Gastrocnemius medialis (tissue), 4 donors: ENCODE data around the gene MTG2.

Experiments
- CTCF ChIP-seq, 5 experiments: fragments of 450-650 bp in 3 of 5; fragments of 200-600 bp in 2 of 5; sonication (generic) in 2 of 5; IDR thresholded peaks in 4 of 5; conservative IDR thresholded peaks in 1 of 5; 1 replicate in 4 of 5; 2 replicates in 1 of 5; pipeline ENCODE4 v1.5.1; 2016 to 2019; ENCODE audit warnings: antibody characterized with exemption in 5 of 5, mild to moderate bottlenecking in 3 of 5, moderate library complexity in 3 of 5
- POLR2A ChIP-seq, 2 donors: fragments of 450-650 bp; IDR thresholded peaks; one replicate each; pipeline ENCODE4 v1.6.1; 2017; ENCODE audit warnings: antibody characterized with exemption in 2 of 2, mild to moderate bottlenecking in 2 of 2, moderate library complexity in 2 of 2

- TF ChIP-seq CTCF (IDR thresholded peaks at IDR 0.05 in 4 of 5, conservative IDR thresholded peaks at IDR 0.05 in 1 of 5): no peak
- TF ChIP-seq POLR2A (IDR thresholded peaks at IDR 0.05): no peak
These were observed 12.2 kb downstream of the MTG2 start for GRCh38 chr20:62195075-62195405.
